GM12891 (cell line): Measurements from ENCODE around the gene OLIG1.

Experiments used
- PAX5 ChIP-seq: IDR thresholded peaks from 2 replicates; pipeline ENCODE4 v1.6.1; 2011; ENCODE audit warnings: low read length, moderate library complexity, mild to moderate bottlenecking; ENCODE audit not compliant: insufficient read depth, severe bottlenecking
- POLR2A ChIP-seq: IDR thresholded peaks from 2 replicates; pipeline ENCODE4 v1.6.1; 2011; ENCODE audit warnings: low read depth, low read length, control low read depth

DNA sequence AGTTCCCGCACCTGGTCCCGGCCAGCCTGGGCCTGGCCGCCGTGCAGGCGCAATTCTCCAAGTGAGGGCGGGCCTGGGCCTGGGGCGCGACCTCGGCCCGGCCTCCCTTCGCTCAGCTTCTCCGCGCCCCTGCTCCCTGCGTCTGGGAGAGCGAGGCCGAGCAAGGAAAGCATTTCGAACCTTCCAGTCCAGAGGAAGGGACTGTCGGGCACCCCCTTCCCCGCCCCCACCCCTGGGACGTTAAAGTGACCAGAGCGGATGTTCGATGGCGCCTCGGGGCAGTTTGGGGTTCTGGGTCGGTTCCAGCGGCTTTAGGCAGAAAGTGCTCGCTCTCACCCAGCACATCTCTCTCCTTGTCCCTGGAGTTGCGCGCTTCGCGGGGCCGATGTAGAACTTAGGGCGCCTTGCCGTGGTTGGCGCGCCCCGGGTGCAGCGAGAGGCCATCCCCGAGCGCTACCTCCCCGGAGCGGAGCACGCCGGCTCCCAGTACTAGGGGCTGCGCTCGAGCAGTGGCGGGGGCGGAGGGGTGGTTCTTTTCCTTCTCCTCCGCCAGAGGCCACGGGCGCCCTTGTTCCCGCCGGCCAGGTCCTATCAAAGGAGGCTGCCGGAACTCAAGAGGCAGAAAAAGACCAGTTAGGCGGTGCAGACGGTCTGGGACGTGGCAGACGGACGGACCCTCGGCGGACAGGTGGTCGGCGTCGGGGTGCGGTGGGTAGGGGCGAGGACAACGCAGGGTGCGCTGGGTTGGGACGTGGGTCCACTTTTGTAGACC is 1.2 kb downstream of the OLIG1 start:
- TF ChIP-seq PAX5 (no peak), POLR2A (no peak)
